Suprapubic skin (tissue), 4 donors: ENCODE data around the gene LRRC47. TPM values are rescaled to one million over a fixed set of nuclear protein-coding genes. Genes with fewer than 3 reads are reported as not detected.
A peak's percentile ranks its signal among the peaks of the same experiment; 100 is the strongest.

Experiments used
- DNase-seq, 2 donors: peaks; one replicate each; pipeline ENCODE4 v3.0.0-alpha.2; 2019; ENCODE audit warnings: low spot score in 2 of 2
- H3K27ac ChIP-seq: fragments of 200-600 bp; sonication (generic); one replicate; pipeline ENCODE4 v1.5.1; 2019
- H3K27me3 ChIP-seq: fragments of 200-600 bp; sonication (generic); one replicate; pipeline ENCODE4 v1.5.1; 2019
- H3K36me3 ChIP-seq: fragments of 200-600 bp; sonication (generic); one replicate; pipeline ENCODE4 v1.5.1; 2019
- H3K4me1 ChIP-seq: fragments of 200-600 bp; sonication (generic); one replicate; pipeline ENCODE4 v1.5.1; 2019
- H3K4me3 ChIP-seq: fragments of 200-600 bp; sonication (generic); one replicate; pipeline ENCODE4 v1.5.1; 2019; ENCODE audit warnings: mild to moderate bottlenecking
- H3K9me3 ChIP-seq: fragments of 200-600 bp; sonication (generic); one replicate; pipeline ENCODE4 v1.5.1; 2019
- CTCF ChIP-seq, 2 donors: fragments of 200-600 bp in 1 of 2; fragments of 450-650 bp in 1 of 2; sonication (generic) in 1 of 2; IDR thresholded peaks; one replicate each; pipeline ENCODE4 v1.5.1; 2016 to 2019; ENCODE audit warnings: antibody characterized with exemption in 2 of 2, mild to moderate bottlenecking in 1 of 2, moderate library complexity in 1 of 2
- EP300 ChIP-seq: sonication (generic); formaldehyde crosslinking; IDR thresholded peaks from one replicate; pipeline ENCODE4 v1.6.1; 2017; ENCODE audit warnings: antibody characterized with exemption
- POLR2A ChIP-seq, 2 donors: fragments of 450-650 bp; IDR thresholded peaks; one replicate each; pipeline ENCODE4 v1.6.1; 2017; ENCODE audit warnings: antibody characterized with exemption in 2 of 2, mild to moderate bottlenecking in 2 of 2, moderate library complexity in 2 of 2
- POLR2AphosphoS5 ChIP-seq, 3 donors: sonication (generic); formaldehyde crosslinking; IDR thresholded peaks; one replicate each; pipeline ENCODE4 v1.6.1; 2017; ENCODE audit warnings: antibody characterized with exemption in 3 of 3
- WGBS: methylation state at CpG from one replicate; pipeline ENCODE4 v1.1.5; 2018; 5-methylcytosine and 5-hydroxymethylcytosine counted together
- total RNA-seq, 4 donors: library from RNA; depleted of rRNA; stranded (reverse); fragments of >200 nt; gene quantifications; one replicate each; pipeline ENCODE4 v1.1.0, GENCODE V29; 2016

The LRRC47 gene
- total RNA-seq, 4 donors from 2014 or later: 36.4 to 53.0 (median 41.4) TPM

DNA sequence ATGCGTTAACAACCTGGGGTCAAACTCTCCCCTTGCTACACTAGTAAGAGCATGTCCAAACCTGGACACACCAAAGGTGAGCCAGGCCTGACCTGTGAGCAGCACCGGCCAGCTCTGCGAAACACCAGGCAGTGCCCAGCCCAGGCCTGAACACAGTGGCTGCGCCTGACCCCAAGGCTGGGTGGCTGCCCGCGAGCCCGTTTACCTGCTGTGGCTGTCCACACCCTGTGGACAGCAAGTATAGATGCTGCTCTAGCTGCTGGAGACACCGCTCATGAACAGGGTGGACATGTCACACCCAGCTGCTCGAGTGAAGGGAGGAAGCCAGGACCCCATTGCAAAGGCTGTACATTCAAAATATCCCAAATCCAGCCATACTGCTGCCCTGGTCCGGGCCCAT is 51.7 kb downstream of the LRRC47 start:
- DNase-seq: peak in 1 of 2 donors; percentile 40
- no peak overlapping the region for H3K4me3 ChIP-seq
- H3K9me3 ChIP-seq: no peaks in the 10 kb centered on the region
- no peak for TF ChIP-seq EP300
- TF ChIP-seq CTCF (IDR thresholded peaks at IDR 0.05): no peak
- no peak for TF ChIP-seq POLR2AphosphoS5 (IDR thresholded peaks at IDR 0.05)
- TF ChIP-seq POLR2A (IDR thresholded peaks at IDR 0.05): no peak
- peaks cover 41% of the 10 kb centered on the region for H3K4me1 ChIP-seq
- no peak overlapping the region for H3K27ac ChIP-seq
- WGBS: 95% methylated on average over 6 of the region's 10 CpGs
- H3K27me3 ChIP-seq: no peaks in the 10 kb centered on the region
- H3K36me3 ChIP-seq: peaks cover 26% of the 10 kb centered on the region

- peaks cover 41% of the 10 kb centered on the region for H3K4me1 ChIP-seq
- H3K4me3 ChIP-seq: no peak overlapping the region
- no peaks in the 10 kb centered on the region for H3K27me3 ChIP-seq
- H3K9me3 ChIP-seq: no peaks in the 10 kb centered on the region
- no peak overlapping the region for H3K27ac ChIP-seq
- peaks cover 29% of the 10 kb centered on the region for H3K36me3 ChIP-seq
- TF ChIP-seq CTCF (IDR thresholded peaks at IDR 0.05): no peak
- no peak for TF ChIP-seq POLR2AphosphoS5 (IDR thresholded peaks at IDR 0.05)
- TF ChIP-seq EP300: no peak
- no peak for TF ChIP-seq POLR2A (IDR thresholded peaks at IDR 0.05)
- no peak for DNase-seq
- WGBS: 95% methylated on average over 12 of the region's 12 CpGs
These were observed 52.5 kb downstream of the LRRC47 start for GRCh38 chr1:3743826-3744225.

DNA sequence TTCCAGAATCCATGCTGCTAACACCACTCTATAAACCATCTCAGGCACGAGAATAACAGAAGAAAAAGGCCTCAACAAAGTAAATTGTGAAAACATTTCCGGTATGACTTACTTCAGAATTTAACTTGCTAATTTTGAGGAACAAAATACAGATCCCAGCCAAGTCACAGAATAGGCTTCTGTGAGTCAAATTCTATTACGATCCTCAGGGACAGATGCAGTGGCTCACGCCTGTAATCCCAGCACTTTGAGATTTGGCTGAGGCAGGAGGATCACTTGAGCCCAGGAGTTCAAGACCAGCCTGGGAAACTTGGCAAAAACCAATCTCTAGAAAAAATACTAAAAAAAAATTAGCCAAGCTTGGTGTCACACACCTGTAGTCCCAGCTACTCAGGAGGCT is 52.9 kb downstream of the LRRC47 start:
- no peak for DNase-seq
- 56% methylated on average over 4 of the region's 4 CpGs for WGBS
- Histone ChIP-seq H3K27me3 (no peaks in the 10 kb centered on the region), H3K9me3 (no peaks in the 10 kb centered on the region), H3K4me3 (no peak overlapping the region), H3K27ac (no peak overlapping the region), H3K4me1 (peaks cover 41% of the 10 kb centered on the region), H3K36me3 (peaks cover 32% of the 10 kb centered on the region)
- no peak for TF ChIP-seq POLR2A (IDR thresholded peaks at IDR 0.05)
- TF ChIP-seq POLR2AphosphoS5 (IDR thresholded peaks at IDR 0.05): no peak
- TF ChIP-seq CTCF (IDR thresholded peaks at IDR 0.05): no peak
- no peak for TF ChIP-seq EP300

GRCh38 chr1:3742439-3743298 is 53.6 kb downstream of the LRRC47 start:
- H3K36me3 ChIP-seq: peaks cover 39% of the 10 kb centered on the region
- no peaks in the 10 kb centered on the region for H3K9me3 ChIP-seq
- no peak overlapping the region for H3K4me3 ChIP-seq
- no peaks in the 10 kb centered on the region for H3K27me3 ChIP-seq
- DNase-seq: peak in 1 of 2 donors; percentile 45
- 72% methylated on average over 23 of the region's 24 CpGs for WGBS
- TF ChIP-seq EP300 (no peak), POLR2A (IDR thresholded peaks at IDR 0.05) (no peak), CTCF (IDR thresholded peaks at IDR 0.05) (no peak), POLR2AphosphoS5 (IDR thresholded peaks at IDR 0.05) (no peak)
- H3K4me1 ChIP-seq: peaks cover 34% of the 10 kb centered on the region
- no peak overlapping the region for H3K27ac ChIP-seq

GRCh38 chr1:3741566-3742438 is 54.5 kb downstream of the LRRC47 start:
- Histone ChIP-seq H3K27me3 (no peaks in the 10 kb centered on the region), H3K4me1 (peaks cover 26% of the 10 kb centered on the region), H3K4me3 (no peak overlapping the region), H3K9me3 (no peaks in the 10 kb centered on the region), H3K27ac (no peak overlapping the region), H3K36me3 (peaks cover 48% of the 10 kb centered on the region)
- TF ChIP-seq CTCF (IDR thresholded peaks at IDR 0.05) (no peak), POLR2A (IDR thresholded peaks at IDR 0.05) (no peak), EP300 (no peak), POLR2AphosphoS5 (IDR thresholded peaks at IDR 0.05) (no peak)
- WGBS: 97% methylated on average over 12 of the region's 22 CpGs
- peak; percentile 56 to 76 for DNase-seq
